ENCODE data around the gene GGT1. TPM values are rescaled to one million over a fixed set of nuclear protein-coding genes. Genes with fewer than 3 reads are reported as not detected.
"Not testable (repeated sequence)": the region's sequence is repeated elsewhere in the genome, so short reads cannot be mapped to it uniquely, and the experiment has no call there.

GGT1 gene
- total and polyA plus RNA-seq, 7 experiments from 2014 or later, result 1.1 to 95.9 (median 11.7) TPM

- H3K4me1 ChIP-seq (ENCODE audit: control insufficient read depth in 2 of 2, insufficient read depth in 2 of 2, low read length in 2 of 2); CTCF ChIA-PET: not testable (repeated sequence)
Observed at GRCh38 chr22:24646756-24647155, 43.8 kb downstream of the GGT1 start.

GRCh38 chr22:24649371-24649770 lies 46.4 kb downstream of the GGT1 start:
- POLR2A ChIA-PET, H3K27me3 Mint-ChIP-seq, CTCF ChIA-PET: not testable (repeated sequence)

More at GRCh38 chr22:24646756-24647155, 43.8 kb downstream of the GGT1 start:
- H3K27me3 ChIP-seq (ENCODE audit: control insufficient read depth in 2 of 2, insufficient read depth in 2 of 2, low read length in 2 of 2); H3K4me1 Mint-ChIP-seq; H3K27ac Mint-ChIP-seq; intact Hi-C loops (cut with micrococcal nuclease); H3K4me3 Mint-ChIP-seq; H3K27me3 Mint-ChIP-seq; ATAC-seq; POLR2A ChIA-PET; H3K4me3 ChIP-seq (ENCODE audit: low read length); H3K9me3 Mint-ChIP-seq; H3K27ac ChIP-seq (ENCODE audit: low read depth, low read length); DNase-seq; H3K36me3 ChIP-seq (ENCODE audit: control insufficient read depth in 2 of 3, insufficient read depth in 3 of 3, low read length in 3 of 3); H3K36me3 Mint-ChIP-seq; H3K9me3 ChIP-seq (ENCODE audit: control insufficient read depth in 2 of 3, low read length in 3 of 3): not testable (repeated sequence)

GRCh38 chr22:24650884-24651283 lies 47.9 kb downstream of the GGT1 start:
- H3K27me3 Mint-ChIP-seq; H3K27ac Mint-ChIP-seq; H3K36me3 ChIP-seq (ENCODE audit: control insufficient read depth in 2 of 3, insufficient read depth in 3 of 3, low read length in 3 of 3); H3K27me3 ChIP-seq (ENCODE audit: control insufficient read depth in 2 of 2, insufficient read depth in 2 of 2, low read length in 2 of 2); POLR2A ChIA-PET; H3K9me3 ChIP-seq (ENCODE audit: control insufficient read depth in 2 of 3, low read length in 3 of 3); CTCF ChIA-PET; intact Hi-C loops (cut with micrococcal nuclease); H3K36me3 Mint-ChIP-seq; H3K9me3 Mint-ChIP-seq; H3K4me1 Mint-ChIP-seq; ATAC-seq; H3K27ac ChIP-seq (ENCODE audit: low read depth, low read length); H3K4me1 ChIP-seq (ENCODE audit: control insufficient read depth in 2 of 2, insufficient read depth in 2 of 2, low read length in 2 of 2); H3K4me3 ChIP-seq (ENCODE audit: low read length); H3K4me3 Mint-ChIP-seq: not testable (repeated sequence)
- DNase-seq, result peak; percentile 23 to 50 (median 41)

More at GRCh38 chr22:24649371-24649770, 46.4 kb downstream of the GGT1 start:
- H3K27ac Mint-ChIP-seq; H3K4me3 Mint-ChIP-seq; H3K4me1 Mint-ChIP-seq; H3K9me3 Mint-ChIP-seq; DNase-seq; H3K27ac ChIP-seq (ENCODE audit: low read depth, low read length); H3K27me3 ChIP-seq (ENCODE audit: control insufficient read depth in 2 of 2, insufficient read depth in 2 of 2, low read length in 2 of 2); ATAC-seq; H3K4me3 ChIP-seq (ENCODE audit: low read length); H3K9me3 ChIP-seq (ENCODE audit: control insufficient read depth in 2 of 3, low read length in 3 of 3); intact Hi-C loops (cut with micrococcal nuclease); H3K4me1 ChIP-seq (ENCODE audit: control insufficient read depth in 2 of 2, insufficient read depth in 2 of 2, low read length in 2 of 2); H3K36me3 Mint-ChIP-seq; H3K36me3 ChIP-seq (ENCODE audit: control insufficient read depth in 2 of 3, insufficient read depth in 3 of 3, low read length in 3 of 3): not testable (repeated sequence)

GRCh38 chr22:24665395-24665794 lies 62.4 kb downstream of the GGT1 start:
- POLR2A ChIA-PET; CTCF ChIA-PET; H3K27ac Mint-ChIP-seq; H3K9me3 ChIP-seq (ENCODE audit: control insufficient read depth in 2 of 3, low read length in 3 of 3); H3K27ac ChIP-seq (ENCODE audit: low read depth, low read length); DNase-seq; H3K4me3 Mint-ChIP-seq; H3K27me3 ChIP-seq (ENCODE audit: control insufficient read depth in 2 of 2, insufficient read depth in 2 of 2, low read length in 2 of 2); H3K36me3 ChIP-seq (ENCODE audit: control insufficient read depth in 2 of 3, insufficient read depth in 3 of 3, low read length in 3 of 3); H3K4me1 ChIP-seq (ENCODE audit: control insufficient read depth in 2 of 2, insufficient read depth in 2 of 2, low read length in 2 of 2); H3K4me3 ChIP-seq (ENCODE audit: low read length); intact Hi-C loops (cut with micrococcal nuclease); H3K9me3 Mint-ChIP-seq; H3K36me3 Mint-ChIP-seq; ATAC-seq; H3K4me1 Mint-ChIP-seq: not testable (repeated sequence)
- H3K27me3 Mint-ChIP-seq, result peaks cover 3 to 13% (median 6%) of the 10 kb centered on the region in 5 donors

GRCh38 chr22:24667904-24668303 lies 64.9 kb downstream of the GGT1 start:
- intact Hi-C loops (cut with micrococcal nuclease); ATAC-seq; CTCF ChIA-PET: not testable (repeated sequence)

GRCh38 chr22:24672532-24672931 lies 69.5 kb downstream of the GGT1 start:
- DNase-seq; H3K4me3 Mint-ChIP-seq; CTCF ChIA-PET; POLR2A ChIA-PET; H3K4me3 ChIP-seq (ENCODE audit: low read length); H3K36me3 Mint-ChIP-seq; H3K9me3 ChIP-seq (ENCODE audit: control insufficient read depth in 2 of 3, low read length in 3 of 3); H3K4me1 ChIP-seq (ENCODE audit: control insufficient read depth in 2 of 2, insufficient read depth in 2 of 2, low read length in 2 of 2); H3K27ac Mint-ChIP-seq; ATAC-seq; intact Hi-C loops (cut with micrococcal nuclease); H3K9me3 Mint-ChIP-seq; H3K4me1 Mint-ChIP-seq; H3K36me3 ChIP-seq (ENCODE audit: control insufficient read depth in 2 of 3, insufficient read depth in 3 of 3, low read length in 3 of 3); H3K27me3 Mint-ChIP-seq; H3K27me3 ChIP-seq (ENCODE audit: control insufficient read depth in 2 of 2, insufficient read depth in 2 of 2, low read length in 2 of 2); H3K27ac ChIP-seq (ENCODE audit: low read depth, low read length): not testable (repeated sequence)

More at GRCh38 chr22:24667904-24668303, 64.9 kb downstream of the GGT1 start:
- H3K36me3 ChIP-seq (ENCODE audit: control insufficient read depth in 2 of 3, insufficient read depth in 3 of 3, low read length in 3 of 3); H3K4me1 ChIP-seq (ENCODE audit: control insufficient read depth in 2 of 2, insufficient read depth in 2 of 2, low read length in 2 of 2); H3K27ac ChIP-seq (ENCODE audit: low read depth, low read length); H3K9me3 Mint-ChIP-seq; H3K4me3 ChIP-seq (ENCODE audit: low read length); H3K27me3 ChIP-seq (ENCODE audit: control insufficient read depth in 2 of 2, insufficient read depth in 2 of 2, low read length in 2 of 2); POLR2A ChIA-PET; H3K36me3 Mint-ChIP-seq; H3K4me1 Mint-ChIP-seq; H3K9me3 ChIP-seq (ENCODE audit: control insufficient read depth in 2 of 3, low read length in 3 of 3); H3K4me3 Mint-ChIP-seq; DNase-seq: not testable (repeated sequence)
- H3K27ac Mint-ChIP-seq, result peak overlapping the region in 1 of 9 donors; percentile 36
- peaks cover 3 to 18% (median 7%) of the 10 kb centered on the region in 5 donors for H3K27me3 Mint-ChIP-seq
